Omental fat pad (tissue), 4 donors: ENCODE results near the gene ZNF674. TPM values are rescaled to one million over a fixed set of nuclear protein-coding genes. Genes with fewer than 3 reads are reported as not detected.
"Not testable (repeated sequence)": the region's sequence is repeated elsewhere in the genome, so short reads cannot be mapped to it uniquely, and the experiment has no call there.

Source experiments
- ATAC-seq: fragments of 150-250 bp; one replicate; pipeline ENCODE4 v1.9.1; 2016; ENCODE audit warnings: mild to moderate bottlenecking, moderate library complexity; ENCODE audit not compliant: low FRiP score
- DNase-seq: peaks from one replicate; pipeline ENCODE4 v3.0.0-alpha.2; 2019; ENCODE audit warnings: low spot score
- CTCF ChIP-seq, 3 donors: fragments of 450-650 bp; IDR thresholded peaks; one replicate each; pipeline ENCODE4 v1.5.1; 2016 to 2017; ENCODE audit warnings: antibody characterized with exemption in 3 of 3, mild to moderate bottlenecking in 3 of 3, moderate library complexity in 2 of 3
- total RNA-seq, 4 donors: library from RNA; depleted of rRNA; stranded (reverse); fragments of >200 nt; gene quantifications; one replicate each; pipeline ENCODE4 v1.1.0, GENCODE V29; 2016

Gene ZNF674
- total RNA-seq, 4 donors from 2014 or later, result 1.9 to 5.2 (median 2.5) TPM

- no peak for ATAC-seq
- no peak for TF ChIP-seq CTCF (IDR thresholded peaks at IDR 0.05)
- no peak for DNase-seq
These were observed 42.4 kb downstream of the ZNF674 start for GRCh38 chrX:46502848-46503247.

- TF ChIP-seq CTCF (IDR thresholded peaks at IDR 0.05), result no peak
- DNase-seq, result no peak
- ATAC-seq, result no peak
These were observed 45.2 kb downstream of the ZNF674 start for GRCh38 chrX:46500054-46500453.

GRCh38 chrX:46488712-46489111 lies 56.5 kb downstream of the ZNF674 start:
- no peak for TF ChIP-seq CTCF (IDR thresholded peaks at IDR 0.05)
- ATAC-seq (no peak), DNase-seq (no peak)

- DNase-seq, result no peak
- ATAC-seq, result no peak
- TF ChIP-seq CTCF (IDR thresholded peaks at IDR 0.05), result no peak
These were observed 59.3 kb downstream of the ZNF674 start for GRCh38 chrX:46485897-46486296.

- ATAC-seq, DNase-seq: not testable (repeated sequence)
These were observed 66.6 kb downstream of the ZNF674 start for GRCh38 chrX:46478634-46479033.

GRCh38 chrX:46477435-46477834 lies 67.8 kb downstream of the ZNF674 start:
- no peak for TF ChIP-seq CTCF (IDR thresholded peaks at IDR 0.05)
- DNase-seq, result no peak
- ATAC-seq, result no peak

GRCh38 chrX:46465203-46465602 lies 80.0 kb downstream of the ZNF674 start:
- no peak for TF ChIP-seq CTCF (IDR thresholded peaks at IDR 0.05)
- ATAC-seq (no peak), DNase-seq (no peak)

- no peak for DNase-seq
- no peak for TF ChIP-seq CTCF (IDR thresholded peaks at IDR 0.05)
- no peak for ATAC-seq
These were observed 81.5 kb downstream of the ZNF674 start for GRCh38 chrX:46463682-46464081.
